Brain microvascular endothelial cell (primary cell): ENCODE measurements around the gene ATP5F1A.

Source experiments
- DNase-seq: peaks from one replicate; pipeline ENCODE4 v3.0.0-alpha.2; 2020
- H3K27ac ChIP-seq: fragments of 250-450 bp; sonication (Bioruptor Pico); 2 replicates; pipeline ENCODE4 v1.5.1; 2020; ENCODE audit warnings: mild to moderate bottlenecking, moderate library complexity
- H3K27me3 ChIP-seq: fragments of 250-450 bp; sonication (Bioruptor Pico); replicated peaks from 2 replicates; pipeline ENCODE4 v1.5.1; 2020; ENCODE audit warnings: mild to moderate bottlenecking
- H3K36me3 ChIP-seq: fragments of 250-450 bp; sonication (Bioruptor Pico); replicated peaks from 2 replicates; pipeline ENCODE4 v1.5.1; 2020; ENCODE audit warnings: mild to moderate bottlenecking
- H3K4me3 ChIP-seq: 2 replicates; pipeline ENCODE4 v1.5.1; 2011; ENCODE audit warnings: low read depth, mild to moderate bottlenecking, control low read depth, low read length, moderate library complexity
- CTCF ChIP-seq: IDR thresholded peaks from 2 replicates; pipeline ENCODE4 v1.5.1; 2011; ENCODE audit warnings: low read depth, mild to moderate bottlenecking, moderate library complexity, low read length, control low read depth, inconsistent platforms; ENCODE audit errors: missing control alignments
- in situ Hi-C: cut with HindIII; loops from 2 replicates; pipeline ENCODE4 v1.10.0; 2017; ENCODE audit warnings: low sequenced_read_pairs, low pct_ligation_motif_present

The ATP5F1A gene

GRCh38 chr18:46072376-46072867 lies 25.7 kb downstream of the ATP5F1A start:
- no peak overlapping the region for H3K27ac ChIP-seq
- no peaks in the 10 kb centered on the region for H3K27me3 ChIP-seq
- H3K4me3 ChIP-seq, result peak overlapping the region; percentile 66
- peak; percentile 12 for TF ChIP-seq CTCF
- no peak for DNase-seq
- peaks cover under 1% of the 10 kb centered on the region for H3K36me3 ChIP-seq
- in situ Hi-C loops, result no loop called here

GRCh38 chr18:46071653-46072375 lies 26.3 kb downstream of the ATP5F1A start, which contains the start of gene PSTPIP2:
PSTPIP2 (minus strand) TSS chr18:46072260; CDS start chr18:46072188, 72 bp downstream.
- Histone ChIP-seq H3K4me3 (peak within 1 kb of the TSS; percentile 66), H3K36me3 (no peaks in the 10 kb centered on the region), H3K27me3 (no peaks in the 10 kb centered on the region), H3K27ac (no peak within 1 kb of the TSS)
- in situ Hi-C loops, result no loop called here
- DNase-seq, result peak; percentile 47
- TF ChIP-seq CTCF, result no peak

GRCh38 chr18:46070815-46071652 lies 27.1 kb downstream of the ATP5F1A start:
- Histone ChIP-seq H3K4me3 (peak overlapping the region; percentile 66), H3K27me3 (no peaks in the 10 kb centered on the region), H3K27ac (no peak overlapping the region), H3K36me3 (no peaks in the 10 kb centered on the region)
- in situ Hi-C loops, result no loop called here
- no peak for TF ChIP-seq CTCF
- DNase-seq, result no peak

- H3K27me3 ChIP-seq, result no peaks in the 10 kb centered on the region
- no peak overlapping the region for H3K4me3 ChIP-seq
- in situ Hi-C loops, result no loop called here
- no peak overlapping the region for H3K27ac ChIP-seq
- no peak for DNase-seq
- TF ChIP-seq CTCF, result no peak
- no peaks in the 10 kb centered on the region for H3K36me3 ChIP-seq
These were observed 27.9 kb downstream of the ATP5F1A start for GRCh38 chr18:46070232-46070631.

- Histone ChIP-seq H3K27ac (no peak overlapping the region), H3K27me3 (no peaks in the 10 kb centered on the region), H3K4me3 (no peak overlapping the region), H3K36me3 (no peaks in the 10 kb centered on the region)
- no peak for DNase-seq
- TF ChIP-seq CTCF, result no peak
- in situ Hi-C loops, result no loop called here
These were observed 28.6 kb downstream of the ATP5F1A start for GRCh38 chr18:46069524-46069923.
